HG03520 (cell line): Measurements from ENCODE around the gene TBC1D16.

Source experiments
- ATAC-seq: cut with Tn5 transposase; IDR thresholded peaks from one replicate; pipeline ENCODE4 v1.9.1; 2021; ENCODE audit warnings: mild to moderate bottlenecking, moderate library complexity; ENCODE audit not compliant: unreplicated experiment

The TBC1D16 gene

GRCh38 chr17:79929257-79930061 is 106.2 kb downstream of the TBC1D16 start:
- no peak for ATAC-seq

GRCh38 chr17:79928502-79929256 is 107.0 kb downstream of the TBC1D16 start:
- ATAC-seq = no peak

GRCh38 chr17:79927688-79928501 is 107.8 kb downstream of the TBC1D16 start:
- ATAC-seq = no peak

- ATAC-seq = no peak
These were observed 108.5 kb downstream of the TBC1D16 start for GRCh38 chr17:79927136-79927661.

GRCh38 chr17:79926605-79927135 is 109.0 kb downstream of the TBC1D16 start:
- no peak for ATAC-seq

GRCh38 chr17:79926142-79926604 is 109.5 kb downstream of the TBC1D16 start:
- ATAC-seq = no peak

GRCh38 chr17:79925242-79925957 is 110.3 kb downstream of the TBC1D16 start:
- no peak for ATAC-seq

- ATAC-seq = no peak
These were observed 111.1 kb downstream of the TBC1D16 start for GRCh38 chr17:79924639-79924976.

GRCh38 chr17:79923974-79924638 is 111.6 kb downstream of the TBC1D16 start:
- ATAC-seq = no peak

- no peak for ATAC-seq
These were observed 112.9 kb downstream of the TBC1D16 start for GRCh38 chr17:79922798-79923197.

- ATAC-seq = no peak
These were observed 113.5 kb downstream of the TBC1D16 start for GRCh38 chr17:79922116-79922601.

GRCh38 chr17:79921411-79922115 is 114.1 kb downstream of the TBC1D16 start:
- ATAC-seq = no peak

- ATAC-seq = no peak
These were observed 114.8 kb downstream of the TBC1D16 start for GRCh38 chr17:79920751-79921410.

GRCh38 chr17:79919862-79920720 is 115.6 kb downstream of the TBC1D16 start:
- no peak for ATAC-seq

GRCh38 chr17:79919164-79919585 is 116.5 kb downstream of the TBC1D16 start:
- ATAC-seq = no peak

GRCh38 chr17:79918581-79919163 is 117.0 kb downstream of the TBC1D16 start:
- no peak for ATAC-seq

GRCh38 chr17:79917902-79918484 is 117.7 kb downstream of the TBC1D16 start:
- no peak for ATAC-seq
